Endodermal cell (in vitro differentiated cells): Measurements from ENCODE around the gene NDUFV3. TPM values are rescaled to one million over a fixed set of nuclear protein-coding genes. Genes with fewer than 3 reads are reported as not detected.
A peak's percentile ranks its signal among the peaks of the same experiment; 100 is the strongest.

Source experiments
- DNase-seq: peaks from one replicate; pipeline ENCODE4 v3.0.0-alpha.2; 2017
- H3K27ac ChIP-seq: 2 replicates; pipeline ENCODE4 v1.5.1; 2013; ENCODE audit warnings: mild to moderate bottlenecking, low read depth, low read length, moderate library complexity
- H3K27me3 ChIP-seq: 2 replicates; pipeline ENCODE4 v1.6.1; 2013; ENCODE audit warnings: mild to moderate bottlenecking, low read length, moderate library complexity; ENCODE audit not compliant: insufficient read depth, control insufficient read depth, poor library complexity, severe bottlenecking
- H3K36me3 ChIP-seq: 2 replicates; pipeline ENCODE4 v1.7.0; 2013; ENCODE audit warnings: mild to moderate bottlenecking, low read length, moderate library complexity; ENCODE audit not compliant: control insufficient read depth, insufficient read depth
- H3K4me1 ChIP-seq: one replicate; pipeline ENCODE4 v1.7.0; 2013; ENCODE audit warnings: low read length; ENCODE audit not compliant: control insufficient read depth, insufficient read depth
- H3K4me3 ChIP-seq: 2 replicates; pipeline ENCODE4 v1.5.1; 2013; ENCODE audit warnings: mild to moderate bottlenecking, low read length, moderate library complexity
- H3K9ac ChIP-seq: 2 replicates; pipeline ENCODE4 v1.6.1; 2013; ENCODE audit warnings: mild to moderate bottlenecking, low read length, moderate library complexity; ENCODE audit not compliant: poor library complexity, severe bottlenecking; ENCODE audit errors: extremely low read depth
- H3K9me3 ChIP-seq: 2 replicates; pipeline ENCODE4 v1.6.1; 2013; ENCODE audit warnings: mild to moderate bottlenecking, low read length, moderate library complexity; ENCODE audit not compliant: control insufficient read depth
- H3K27ac Mint-ChIP-seq: 2 replicates; pipeline ENCODE4 v1.8.0; 2020; ENCODE audit warnings: mixed read lengths
- H3K27me3 Mint-ChIP-seq: 2 replicates; pipeline ENCODE4 v1.8.0; 2021; ENCODE audit warnings: mild to moderate bottlenecking, mixed read lengths; ENCODE audit not compliant: insufficient read depth
- H3K36me3 Mint-ChIP-seq: 2 replicates; pipeline ENCODE4 v1.8.0; 2020; ENCODE audit warnings: low read depth, mixed read lengths
- H3K4me1 Mint-ChIP-seq: 2 replicates; pipeline ENCODE4 v1.8.0; 2020; ENCODE audit warnings: mixed read lengths
- H3K4me3 Mint-ChIP-seq: 2 replicates; pipeline ENCODE4 v1.8.0; 2020; ENCODE audit warnings: mild to moderate bottlenecking, moderate library complexity, mixed read lengths
- H3K9me3 Mint-ChIP-seq: 2 replicates; pipeline ENCODE4 v1.8.0; 2020; ENCODE audit warnings: mild to moderate bottlenecking, mixed read lengths
- WGBS, 2 experiments: methylation state at CpG; one replicate each; pipeline versions ENCODE4 v1.1.5 to v1.1.7; 2013; ENCODE audit warnings: missing lambda C conversion rate in 2 of 2, mixed read lengths in 1 of 2; ENCODE audit not compliant: insufficient coverage in 1 of 2, insufficient read length in 1 of 2; 5-methylcytosine and 5-hydroxymethylcytosine counted together
- long read RNA-seq, 4 experiments: library from polyadenylated mRNA in 2 of 4; library from RNA in 1 of 4; library from capped mRNA in 1 of 4; stranded (forward) in 3 of 4; unstranded in 1 of 4; transcript quantifications; one replicate each; pipeline ENCODE4 v2.0.0, GENCODE V29; 2020 to 2021; ENCODE audit warnings: inconsistent platforms in 1 of 4
- polyA plus RNA-seq, 2 experiments: library from polyadenylated mRNA; stranded (reverse); fragments of 50-300 nt; gene quantifications; one replicate each; pipeline ENCODE4 v1.2.3, GENCODE V29; 2013
- total RNA-seq, 2 donors: library from RNA; stranded (reverse); fragmentation: NEBNext Ultra II Directional in 1 of 2; extraction: Animal tissue kit (Norgen Biotek cat#: 25700) in 1 of 2; gene quantifications; 2 replicates in 1 of 2; 3 replicates in 1 of 2; pipeline ENCODE4 v1.2.1, GENCODE V29; 2021
- TF ChIP-seq, protein P1 (sequence below): fragments of 200-600 bp; sonication (generic); conservative IDR thresholded peaks from 2 replicates; pipeline ENCODE4 v1.5.0; 2021; ENCODE audit warnings: antibody characterized with exemption, mild to moderate bottlenecking

NDUFV3 gene
- 10 to 100 TPM; 25.8 to 27.2 TPM for total RNA-seq
- polyA plus RNA-seq (2013, experiment 1 of 2), result 23.5 TPM
- 24.3 TPM for polyA plus RNA-seq (2013, experiment 2 of 2)
- long read RNA-seq, experiment 1, full-length matches to known transcripts, result 22 of 27 reads
- long read RNA-seq, experiment 1, partial matches to known transcripts, result 0 of 27 reads
- long read RNA-seq, experiment 1, other reads (novel, unspliced or antisense), result 5 of 27 reads
- long read RNA-seq, experiment 2, full-length matches to known transcripts, result 38 of 46 reads
- long read RNA-seq, experiment 2, partial matches to known transcripts, result 1 of 46 reads
- long read RNA-seq, experiment 2, other reads (novel, unspliced or antisense), result 7 of 46 reads
- long read RNA-seq, experiment 3, full-length matches to known transcripts, result 66 of 71 reads
- long read RNA-seq, experiment 3, partial matches to known transcripts, result 1 of 71 reads
- long read RNA-seq, experiment 3, other reads (novel, unspliced or antisense), result 4 of 71 reads
- long read RNA-seq, experiment 4, transcript NDUFV3-202 (4 exons, 1,575 nt), result major isoform, 30 of 37 reads
- long read RNA-seq, experiment 4, partial matches to known transcripts, result 4 of 37 reads
- long read RNA-seq, experiment 4, other reads (novel, unspliced or antisense), result 3 of 37 reads

DNA sequence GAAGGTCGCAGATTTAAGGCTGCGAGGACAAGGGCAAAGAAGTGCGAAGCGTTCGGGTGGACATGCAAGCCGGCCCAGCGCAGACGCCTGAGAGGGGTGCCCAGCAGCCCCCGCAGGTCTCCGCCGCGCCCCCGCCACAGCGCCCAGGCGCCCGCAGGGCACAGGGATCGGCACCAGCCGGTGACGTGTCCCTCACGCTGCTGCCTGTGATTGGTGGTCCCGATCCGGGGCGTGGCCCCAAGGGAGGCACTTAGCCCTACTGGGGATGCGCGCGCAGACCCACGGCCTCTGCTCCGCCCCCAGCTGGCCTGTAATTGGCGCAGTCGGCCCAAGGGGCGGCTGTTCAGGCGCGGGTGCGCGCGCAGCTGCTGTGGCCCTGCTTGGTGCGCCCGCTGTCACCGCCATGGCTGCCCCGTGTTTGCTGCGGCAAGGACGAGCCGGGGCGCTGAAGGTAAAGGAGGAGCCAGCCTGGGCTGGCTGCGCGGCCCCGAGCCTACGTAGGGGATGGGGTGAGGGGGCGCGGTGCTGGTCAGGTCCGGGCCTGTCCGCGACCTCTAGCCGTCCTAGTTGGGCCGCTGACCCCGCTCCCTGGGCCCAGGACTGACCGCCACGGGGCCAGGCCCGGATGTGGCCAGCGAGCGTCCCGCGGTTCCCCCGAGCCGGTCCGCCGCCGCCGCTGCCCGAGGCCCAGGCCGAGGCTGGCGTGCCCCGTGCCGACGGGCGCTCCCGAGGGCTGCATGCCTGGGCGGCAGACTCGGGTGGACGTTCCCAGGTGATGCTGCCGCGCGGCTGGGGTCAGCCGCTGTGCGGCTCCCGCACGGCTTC, at the start of gene NDUFV3:
Gene NDUFV3, plus strand, starts transcription at position 379 of the 825 bp plus-strand sequence. Its CDS starts 25 bp downstream, at position 404.
- TF ChIP-seq, protein P1, sequence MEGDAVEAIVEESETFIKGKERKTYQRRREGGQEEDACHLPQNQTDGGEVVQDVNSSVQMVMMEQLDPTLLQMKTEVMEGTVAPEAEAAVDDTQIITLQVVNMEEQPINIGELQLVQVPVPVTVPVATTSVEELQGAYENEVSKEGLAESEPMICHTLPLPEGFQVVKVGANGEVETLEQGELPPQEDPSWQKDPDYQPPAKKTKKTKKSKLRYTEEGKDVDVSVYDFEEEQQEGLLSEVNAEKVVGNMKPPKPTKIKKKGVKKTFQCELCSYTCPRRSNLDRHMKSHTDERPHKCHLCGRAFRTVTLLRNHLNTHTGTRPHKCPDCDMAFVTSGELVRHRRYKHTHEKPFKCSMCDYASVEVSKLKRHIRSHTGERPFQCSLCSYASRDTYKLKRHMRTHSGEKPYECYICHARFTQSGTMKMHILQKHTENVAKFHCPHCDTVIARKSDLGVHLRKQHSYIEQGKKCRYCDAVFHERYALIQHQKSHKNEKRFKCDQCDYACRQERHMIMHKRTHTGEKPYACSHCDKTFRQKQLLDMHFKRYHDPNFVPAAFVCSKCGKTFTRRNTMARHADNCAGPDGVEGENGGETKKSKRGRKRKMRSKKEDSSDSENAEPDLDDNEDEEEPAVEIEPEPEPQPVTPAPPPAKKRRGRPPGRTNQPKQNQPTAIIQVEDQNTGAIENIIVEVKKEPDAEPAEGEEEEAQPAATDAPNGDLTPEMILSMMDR, result no peak
- H3K9me3 ChIP-seq, result no peaks in the 10 kb centered on the region
- 0% methylated on average over 30 to 87 of the region's 87 CpGs for WGBS, 2 experiments
- Mint-ChIP-seq H3K27me3 (no peaks in the 10 kb centered on the region), H3K27ac (peak within 1 kb of the TSS; percentile 97), H3K36me3 (peaks cover 10% of the 10 kb centered on the region), H3K4me3 (peak within 1 kb of the TSS; percentile 79), H3K9me3 (no peaks in the 10 kb centered on the region), H3K4me1 (peaks cover 9% of the 10 kb centered on the region)
- peaks cover 19% of the 10 kb centered on the region for H3K36me3 ChIP-seq
- peaks cover 4% of the 10 kb centered on the region for H3K4me1 ChIP-seq
- H3K9ac ChIP-seq, result peak within 1 kb of the TSS; percentile 85
- peak within 1 kb of the TSS; percentile 79 for H3K27ac ChIP-seq
- peak within 1 kb of the TSS; percentile 89 for H3K4me3 ChIP-seq
- peak; percentile 100 for DNase-seq
- no peaks in the 10 kb centered on the region for H3K27me3 ChIP-seq

DNA sequence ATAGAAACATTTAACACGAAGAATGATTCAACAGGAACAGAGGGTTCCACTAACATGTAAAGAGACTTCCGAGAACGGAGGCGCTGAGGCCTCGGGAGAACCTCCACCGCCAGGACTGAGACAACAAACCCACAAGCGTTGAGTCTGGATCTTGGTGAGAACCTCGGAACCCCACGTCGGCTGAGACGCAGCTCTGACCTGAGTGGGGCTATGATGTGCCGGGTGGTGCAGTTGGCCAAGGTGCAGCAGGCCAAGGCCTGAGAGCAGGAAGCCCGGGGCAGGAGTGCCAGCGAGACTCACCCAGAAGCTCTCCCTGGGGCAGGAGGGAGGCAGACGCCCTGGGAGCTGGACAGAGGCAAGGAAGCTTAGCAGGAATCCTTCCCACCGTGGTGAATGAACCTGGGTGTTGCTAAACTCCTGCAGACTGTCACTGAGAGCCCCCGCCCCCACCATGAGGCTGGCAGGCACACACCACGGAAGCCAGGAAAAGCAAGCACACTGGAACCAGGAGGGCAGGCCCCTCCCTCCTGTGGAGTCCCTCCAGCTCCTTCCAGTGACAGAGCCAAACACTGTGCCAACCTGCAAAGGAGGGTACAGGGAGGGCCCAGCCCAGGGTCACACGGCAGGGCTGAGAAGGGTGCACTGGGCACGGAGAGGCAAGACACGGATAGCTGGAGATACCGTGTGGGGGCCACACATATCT, 48.5 kb upstream of the NDUFV3 start:
- H3K27ac ChIP-seq, result no peak overlapping the region
- peak; percentile 43 for DNase-seq
- no peak overlapping the region for H3K4me3 Mint-ChIP-seq
- H3K27me3 Mint-ChIP-seq, result no peaks in the 10 kb centered on the region
- H3K9me3 Mint-ChIP-seq, result no peaks in the 10 kb centered on the region
- H3K36me3 Mint-ChIP-seq, result peaks cover 66% of the 10 kb centered on the region
- peaks cover 78% of the 10 kb centered on the region for H3K36me3 ChIP-seq
- no peaks in the 10 kb centered on the region for H3K27me3 ChIP-seq
- H3K4me1 ChIP-seq, result no peaks in the 10 kb centered on the region
- no peak overlapping the region for H3K27ac Mint-ChIP-seq
- H3K4me3 ChIP-seq, result no peak overlapping the region
- H3K9ac ChIP-seq, result no peak overlapping the region
- no peaks in the 10 kb centered on the region for H3K4me1 Mint-ChIP-seq
- 88 to 91% methylated on average over 13 to 22 of the region's 22 CpGs for WGBS, 2 experiments
- TF ChIP-seq, protein P1, result no peak
- H3K9me3 ChIP-seq, result no peaks in the 10 kb centered on the region
